Activated CD8-positive, alpha-beta memory T cell treated with anti-CD3 and anti-CD28 coated beads, Interleukin-2, amount 10 ng/mL, durations not matched to agents 7 days and 5 days (primary cell): Measurements from ENCODE around the gene EXT2. TPM values are rescaled to one million over a fixed set of nuclear protein-coding genes. Genes with fewer than 3 reads are reported as not detected.

Experiments used
- ATAC-seq: fragments of 150-1000 bp; cut with Tn5 transposase; one replicate; pipeline ENCODE4 v1.10.0; 2021; ENCODE audit warnings: moderate library complexity
- CTCF ChIA-PET: fragments of 350-600 bp; sonication (Branson Sonifier 250); formaldehyde crosslinking; loops from one replicate; lab custom pipeline; 2021; ENCODE audit warnings: antibody characterized with exemption; lab: Charles Lee
- DNase-seq: peaks from one replicate; pipeline ENCODE4 v3.0.0-alpha.2; 2020
- H3K27ac Mint-ChIP-seq: one replicate; pipeline ENCODE4 v1.8.0; 2021; ENCODE audit warnings: mild to moderate bottlenecking, mixed read lengths
- H3K27me3 Mint-ChIP-seq: one replicate; pipeline ENCODE4 v1.8.0; 2021; ENCODE audit warnings: mixed read lengths
- H3K36me3 Mint-ChIP-seq: one replicate; pipeline ENCODE4 v1.8.0; 2021; ENCODE audit warnings: mild to moderate bottlenecking, mixed read lengths
- H3K4me1 Mint-ChIP-seq: one replicate; pipeline ENCODE4 v1.8.0; 2021; ENCODE audit warnings: mixed read lengths
- H3K4me3 Mint-ChIP-seq: one replicate; pipeline ENCODE4 v1.8.0; 2021; ENCODE audit warnings: mild to moderate bottlenecking, moderate library complexity, mixed read lengths
- H3K9me3 Mint-ChIP-seq: one replicate; pipeline ENCODE4 v1.8.0; 2022; ENCODE audit warnings: low read depth, mixed read lengths
- total RNA-seq, 2 experiments: library from RNA; stranded (reverse); gene quantifications; one replicate each; pipeline ENCODE4 v1.2.3, GENCODE V29; 2021

The EXT2 gene
- total RNA-seq, 2 experiments from 2014 or later, result 21.5 to 26.1 TPM

GRCh38 chr11:44268614-44269080, 173.2 kb downstream of the EXT2 start:
- CTCF ChIA-PET, result interaction anchor here (1.2 to 1.5 kb wide), 3 partner anchors 11 to 255 kb away, joined by 3 to 6 read pairs (median 3); no protein-coding TSS in a partner anchor
- no peaks in the 10 kb centered on the region for H3K36me3 Mint-ChIP-seq
- no peak for DNase-seq
- no peaks in the 10 kb centered on the region for H3K9me3 Mint-ChIP-seq
- H3K27ac Mint-ChIP-seq, result no peak overlapping the region
- H3K4me1 Mint-ChIP-seq, result no peaks in the 10 kb centered on the region
- no peaks in the 10 kb centered on the region for H3K27me3 Mint-ChIP-seq
- H3K4me3 Mint-ChIP-seq, result no peak overlapping the region
- ATAC-seq, result no peak

- H3K9me3 Mint-ChIP-seq, result no peaks in the 10 kb centered on the region
- H3K36me3 Mint-ChIP-seq, result no peaks in the 10 kb centered on the region
- H3K27me3 Mint-ChIP-seq, result no peaks in the 10 kb centered on the region
- H3K4me3 Mint-ChIP-seq, result no peak overlapping the region
- no peak overlapping the region for H3K27ac Mint-ChIP-seq
- DNase-seq (no peak), ATAC-seq (no peak)
- H3K4me1 Mint-ChIP-seq, result no peaks in the 10 kb centered on the region
- CTCF ChIA-PET, result no interaction called here
Measured at GRCh38 chr11:44269369-44270351, 174.2 kb downstream of the EXT2 start.

- Mint-ChIP-seq H3K9me3 (no peaks in the 10 kb centered on the region), H3K36me3 (no peaks in the 10 kb centered on the region), H3K27ac (no peak overlapping the region), H3K4me3 (no peak overlapping the region), H3K4me1 (no peaks in the 10 kb centered on the region), H3K27me3 (no peaks in the 10 kb centered on the region)
- ATAC-seq (no peak), DNase-seq (no peak)
- CTCF ChIA-PET, result interaction anchor here (0.9 kb wide), 1 partner anchor 19 kb away, joined by 3 read pairs; no protein-coding TSS in a partner anchor
Measured at GRCh38 chr11:44270403-44271273, 175.2 kb downstream of the EXT2 start.

GRCh38 chr11:44271286-44271685, 175.8 kb downstream of the EXT2 start:
- CTCF ChIA-PET, result interaction anchor here (1.8 kb wide), 1 partner anchor 14 kb away, joined by 5 read pairs; no protein-coding TSS in a partner anchor
- no peak for ATAC-seq

GRCh38 chr11:44274404-44274803, 178.9 kb downstream of the EXT2 start:
- no peak for ATAC-seq
- H3K27ac Mint-ChIP-seq, result no peak overlapping the region
- no peak for DNase-seq
- no peak overlapping the region for H3K4me3 Mint-ChIP-seq
- no peaks in the 10 kb centered on the region for H3K4me1 Mint-ChIP-seq
- no peaks in the 10 kb centered on the region for H3K36me3 Mint-ChIP-seq
- H3K27me3 Mint-ChIP-seq, result no peaks in the 10 kb centered on the region
- no peaks in the 10 kb centered on the region for H3K9me3 Mint-ChIP-seq
- CTCF ChIA-PET, result no interaction called here

More at GRCh38 chr11:44271286-44271685, 175.8 kb downstream of the EXT2 start:
- no peak overlapping the region for H3K27ac Mint-ChIP-seq
- no peaks in the 10 kb centered on the region for H3K27me3 Mint-ChIP-seq
- DNase-seq, result no peak
- H3K9me3 Mint-ChIP-seq, result no peaks in the 10 kb centered on the region
- no peaks in the 10 kb centered on the region for H3K4me1 Mint-ChIP-seq
- H3K4me3 Mint-ChIP-seq, result no peak overlapping the region
- no peaks in the 10 kb centered on the region for H3K36me3 Mint-ChIP-seq

GRCh38 chr11:44275241-44275640, 179.8 kb downstream of the EXT2 start:
- DNase-seq, result no peak
- Mint-ChIP-seq H3K36me3 (no peaks in the 10 kb centered on the region), H3K27ac (no peak overlapping the region), H3K4me1 (no peaks in the 10 kb centered on the region), H3K4me3 (no peak overlapping the region), H3K9me3 (no peaks in the 10 kb centered on the region), H3K27me3 (no peaks in the 10 kb centered on the region)
- ATAC-seq, result no peak
- CTCF ChIA-PET, result interaction anchor here (3.4 kb wide), 1 partner anchor 12 kb away, joined by 16 read pairs; no protein-coding TSS in a partner anchor

- ATAC-seq (no peak), DNase-seq (no peak)
- no peaks in the 10 kb centered on the region for H3K36me3 Mint-ChIP-seq
- CTCF ChIA-PET, result interaction anchor here (1.2 to 3.4 kb wide), 2 partner anchors 8 to 11 kb away, joined by 3 to 16 read pairs; no protein-coding TSS in a partner anchor
- H3K27me3 Mint-ChIP-seq, result no peaks in the 10 kb centered on the region
- no peak overlapping the region for H3K4me3 Mint-ChIP-seq
- no peaks in the 10 kb centered on the region for H3K9me3 Mint-ChIP-seq
- H3K27ac Mint-ChIP-seq, result no peak overlapping the region
- H3K4me1 Mint-ChIP-seq, result no peaks in the 10 kb centered on the region
Measured at GRCh38 chr11:44275961-44276550, 180.6 kb downstream of the EXT2 start.

GRCh38 chr11:44277196-44278090, 182.0 kb downstream of the EXT2 start:
- no peaks in the 10 kb centered on the region for H3K27me3 Mint-ChIP-seq
- H3K36me3 Mint-ChIP-seq, result no peaks in the 10 kb centered on the region
- no peak overlapping the region for H3K27ac Mint-ChIP-seq
- H3K4me1 Mint-ChIP-seq, result no peaks in the 10 kb centered on the region
- CTCF ChIA-PET, result interaction anchor here (0.5 to 3.4 kb wide), 3 partner anchors 10 to 60 kb away, joined by 3 to 16 read pairs (median 3); no protein-coding TSS in a partner anchor
- no peak for DNase-seq
- H3K4me3 Mint-ChIP-seq, result no peak overlapping the region
- no peaks in the 10 kb centered on the region for H3K9me3 Mint-ChIP-seq
- ATAC-seq, result no peak

GRCh38 chr11:44279483-44279882, 184.0 kb downstream of the EXT2 start:
- no peak overlapping the region for H3K4me3 Mint-ChIP-seq
- CTCF ChIA-PET, result interaction anchor here (1.0 to 1.1 kb wide), 2 partner anchors 11 to 453 kb away, joined by 3 to 7 read pairs; no protein-coding TSS in a partner anchor
- ATAC-seq, result no peak
- DNase-seq, result no peak
- no peak overlapping the region for H3K27ac Mint-ChIP-seq
- no peaks in the 10 kb centered on the region for H3K9me3 Mint-ChIP-seq
- no peaks in the 10 kb centered on the region for H3K27me3 Mint-ChIP-seq
- no peaks in the 10 kb centered on the region for H3K36me3 Mint-ChIP-seq
- H3K4me1 Mint-ChIP-seq, result no peaks in the 10 kb centered on the region

GRCh38 chr11:44280257-44280656, 184.8 kb downstream of the EXT2 start:
- H3K9me3 Mint-ChIP-seq, result no peaks in the 10 kb centered on the region
- CTCF ChIA-PET, result no interaction called here
- H3K36me3 Mint-ChIP-seq, result no peaks in the 10 kb centered on the region
- no peak overlapping the region for H3K27ac Mint-ChIP-seq
- no peaks in the 10 kb centered on the region for H3K27me3 Mint-ChIP-seq
- H3K4me3 Mint-ChIP-seq, result no peak overlapping the region
- H3K4me1 Mint-ChIP-seq, result no peaks in the 10 kb centered on the region
- ATAC-seq, result no peak
- no peak for DNase-seq

- DNase-seq, result no peak
- H3K27me3 Mint-ChIP-seq, result no peaks in the 10 kb centered on the region
- no peaks in the 10 kb centered on the region for H3K4me1 Mint-ChIP-seq
- CTCF ChIA-PET, result no interaction called here
- H3K9me3 Mint-ChIP-seq, result no peaks in the 10 kb centered on the region
- H3K27ac Mint-ChIP-seq, result no peak overlapping the region
- no peaks in the 10 kb centered on the region for H3K36me3 Mint-ChIP-seq
- H3K4me3 Mint-ChIP-seq, result no peak overlapping the region
- no peak for ATAC-seq
Measured at GRCh38 chr11:44281151-44281550, 185.7 kb downstream of the EXT2 start.

GRCh38 chr11:44282620-44283019, 187.1 kb downstream of the EXT2 start:
- H3K27ac Mint-ChIP-seq, result no peak overlapping the region

More at GRCh38 chr11:44282620-44283019, 187.1 kb downstream of the EXT2 start:
- Mint-ChIP-seq H3K36me3 (no peaks in the 10 kb centered on the region), H3K9me3 (no peaks in the 10 kb centered on the region), H3K4me3 (no peak overlapping the region), H3K27me3 (no peaks in the 10 kb centered on the region), H3K4me1 (no peaks in the 10 kb centered on the region)
- ATAC-seq (no peak), DNase-seq (no peak)
- CTCF ChIA-PET, result no interaction called here
